Ishikawa (cell line): ENCODE data around the gene ZFAND2B.

ENCODE experiments used
- EP300 ChIP-seq: IDR thresholded peaks from 2 replicates; pipeline ENCODE4 v1.6.1; 2012; ENCODE audit warnings: borderline replicate concordance
- TAF1 ChIP-seq: IDR thresholded peaks from 2 replicates; pipeline ENCODE4 v1.6.1; 2012; ENCODE audit warnings: low read depth, mild to moderate bottlenecking
- TCF12 ChIP-seq: IDR thresholded peaks from 2 replicates; pipeline ENCODE4 v1.6.1; 2012; ENCODE audit warnings: low read depth
- YY1 ChIP-seq: IDR thresholded peaks from 2 replicates; pipeline ENCODE4 v1.6.1; 2012; ENCODE audit warnings: low read depth

GRCh38 chr2:219248845-219249202 lies 42.2 kb downstream of the ZFAND2B start:
- TF ChIP-seq TCF12 = no peak
- no peak for TF ChIP-seq EP300
- no peak for TF ChIP-seq YY1
- no peak for TF ChIP-seq TAF1
